Stimulated activated CD8-positive, alpha-beta memory T cell treated with anti-CD3 and anti-CD28 coated beads, Interleukin-15, amount 100 ng/mL, for 24 hours (primary cell): ENCODE results near the gene ZNHIT3.

Source experiments
- DNase-seq: peaks from one replicate; pipeline ENCODE4 v3.0.0-alpha.2; 2020; ENCODE audit warnings: low read depth

Gene ZNHIT3

DNA sequence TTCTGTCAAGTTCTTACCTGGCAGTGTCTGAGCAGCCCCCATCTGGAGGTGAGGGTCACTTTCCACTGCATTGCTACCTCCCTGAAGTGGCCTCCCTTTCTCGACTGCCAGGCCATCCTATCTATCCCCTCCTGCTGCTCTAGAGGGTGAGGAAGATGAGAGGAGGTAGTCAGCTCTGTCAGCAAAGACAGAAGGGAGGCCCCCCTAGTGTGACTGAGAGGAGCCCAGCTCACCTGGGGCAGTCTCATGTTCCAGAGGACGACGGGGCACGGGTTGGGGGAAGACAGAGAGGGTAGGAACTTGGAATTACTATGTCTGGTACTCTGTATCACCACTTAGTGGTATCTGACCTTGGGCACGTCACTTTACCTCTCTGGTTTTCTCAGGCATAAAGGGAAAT is 26.2 kb downstream of the ZNHIT3 start:
- DNase-seq, result no peak

DNA sequence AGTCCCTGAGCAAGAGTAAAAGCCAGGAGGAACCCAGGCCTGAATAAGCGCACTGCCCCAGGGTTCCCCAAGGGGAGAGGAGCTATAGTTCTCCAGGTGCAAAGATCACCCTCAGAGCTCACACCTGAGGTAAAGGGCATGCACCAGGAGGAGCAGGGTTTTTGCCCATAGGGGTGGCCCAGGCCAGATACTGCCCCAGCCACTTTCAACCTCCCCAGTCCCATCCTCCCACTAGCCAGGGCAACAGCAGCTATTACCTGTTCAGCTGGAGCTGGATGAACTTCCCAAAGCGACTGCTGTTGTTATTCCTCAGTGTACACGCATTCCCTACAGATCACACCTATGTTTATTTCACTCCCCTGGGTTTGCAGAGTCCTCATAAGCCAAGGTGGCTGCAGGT is 28.4 kb downstream of the ZNHIT3 start:
- DNase-seq, result no peak

DNA sequence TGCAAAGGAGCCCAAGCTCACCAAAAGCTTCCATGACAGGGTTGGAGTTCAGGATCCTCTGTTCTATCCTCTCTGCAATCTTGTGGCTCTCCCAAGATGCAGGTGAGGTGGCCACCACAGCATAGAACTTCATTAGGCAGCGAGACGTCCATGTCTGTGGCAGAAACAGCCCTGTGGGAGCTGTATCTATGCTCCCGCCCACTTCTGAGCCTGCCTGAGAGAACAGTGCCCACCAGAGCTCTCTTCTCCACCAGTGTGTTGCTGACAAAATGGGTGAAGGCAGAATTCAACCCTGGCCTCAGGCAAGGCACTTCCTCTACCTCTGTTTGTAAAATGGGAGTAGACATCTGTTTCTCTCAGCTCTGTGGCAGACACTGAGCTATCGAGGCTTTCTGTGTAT is 29.4 kb downstream of the ZNHIT3 start:
- DNase-seq, result no peak

DNA sequence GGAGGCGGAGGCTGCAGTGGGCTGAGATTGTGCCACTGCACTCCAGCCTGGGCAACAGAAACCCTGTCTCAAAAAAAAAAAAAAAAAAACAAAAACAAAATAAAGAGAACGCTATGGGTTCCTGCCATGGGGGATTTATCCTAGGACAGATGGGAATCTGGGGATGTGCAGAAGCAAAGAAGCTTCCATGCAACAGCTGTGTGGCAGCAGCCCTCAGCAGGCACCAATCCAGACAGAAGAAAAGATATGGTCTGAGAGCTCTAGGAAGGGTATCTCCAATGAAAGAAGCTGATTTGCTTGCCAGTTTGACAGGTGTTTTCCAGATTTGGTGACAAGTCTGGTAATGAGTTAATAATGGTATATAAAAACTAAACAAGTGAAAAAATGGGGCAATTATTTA is 36.6 kb downstream of the ZNHIT3 start:
- no peak for DNase-seq

DNA sequence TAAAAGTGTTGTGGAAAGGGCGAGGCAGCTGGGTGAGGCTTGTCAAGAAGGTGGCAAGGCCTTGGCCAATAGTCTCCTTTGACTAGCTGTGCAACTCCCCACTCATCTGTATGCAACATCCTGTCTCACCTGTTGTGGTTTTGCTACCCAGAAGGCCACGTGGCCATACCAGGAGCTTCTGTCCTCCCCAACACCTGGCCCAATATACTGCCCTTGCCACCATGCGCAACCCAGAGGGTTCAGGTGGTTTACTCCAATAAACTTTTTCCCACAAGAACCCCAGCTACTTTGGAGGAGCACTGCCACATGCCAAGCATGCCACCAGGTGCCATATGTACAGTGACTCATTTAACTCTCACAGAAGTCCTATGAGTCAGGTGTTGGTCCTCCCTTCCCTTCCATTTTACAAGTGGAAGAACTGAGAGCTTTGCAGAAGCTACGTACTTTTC is 38.0 kb downstream of the ZNHIT3 start:
- DNase-seq, result no peak

- no peak for DNase-seq
These were observed 38.6 kb downstream of the ZNHIT3 start for GRCh38 chr17:36525113-36525512.

- no peak for DNase-seq
These were observed 39.4 kb downstream of the ZNHIT3 start for GRCh38 chr17:36525888-36526287.

GRCh38 chr17:36527621-36528250 is 41.3 kb downstream of the ZNHIT3 start:
- DNase-seq, result no peak

GRCh38 chr17:36529121-36529520 is 42.6 kb downstream of the ZNHIT3 start:
- no peak for DNase-seq

- DNase-seq, result no peak
These were observed 46.0 kb downstream of the ZNHIT3 start for GRCh38 chr17:36532435-36532975.

DNA sequence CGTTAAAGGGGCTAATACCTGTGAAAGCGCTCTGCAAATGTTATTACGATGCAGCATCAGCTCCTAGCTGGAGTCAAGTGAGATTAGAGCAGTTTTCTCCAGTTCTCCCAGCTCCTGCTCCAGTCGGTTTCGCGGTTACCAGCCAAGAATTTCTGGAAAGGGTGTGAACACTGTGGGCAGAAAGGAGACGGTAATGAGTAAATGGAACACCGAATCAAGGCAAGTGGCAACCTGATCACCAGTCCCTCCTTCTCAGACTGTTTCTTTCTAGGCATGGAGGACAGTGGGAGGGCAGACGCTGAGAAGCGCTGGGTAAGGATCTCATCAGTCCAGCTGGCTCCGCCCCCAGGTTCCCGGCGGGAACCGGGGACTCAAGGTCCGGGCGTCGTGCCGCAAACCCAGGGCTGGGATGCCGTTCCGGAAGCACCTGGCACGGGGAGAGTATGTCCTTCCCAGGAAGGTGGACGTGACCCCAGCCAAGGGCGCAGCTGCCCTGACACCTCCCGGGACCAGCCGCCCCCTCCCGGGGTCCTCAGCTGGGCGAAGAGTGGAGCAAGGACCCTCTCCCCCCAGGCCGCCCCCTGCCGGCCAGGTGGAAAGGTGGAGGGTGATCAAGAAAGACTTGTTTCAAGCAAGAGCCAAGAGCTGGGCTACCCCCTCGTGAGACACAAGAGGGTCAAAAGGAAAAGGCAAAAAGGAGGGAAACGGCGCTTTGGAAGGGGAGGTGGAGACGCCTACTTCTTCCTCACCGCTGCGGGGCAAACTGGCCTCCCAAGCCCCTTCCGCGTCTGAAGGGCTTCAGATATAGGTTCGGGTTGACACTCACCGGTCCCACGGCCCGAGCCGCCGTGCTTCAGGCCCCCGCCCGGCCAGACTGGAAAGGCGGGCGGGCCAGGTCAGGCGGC is 47.7 kb downstream of the ZNHIT3 start:
- peak; percentile 19 for DNase-seq

DNA sequence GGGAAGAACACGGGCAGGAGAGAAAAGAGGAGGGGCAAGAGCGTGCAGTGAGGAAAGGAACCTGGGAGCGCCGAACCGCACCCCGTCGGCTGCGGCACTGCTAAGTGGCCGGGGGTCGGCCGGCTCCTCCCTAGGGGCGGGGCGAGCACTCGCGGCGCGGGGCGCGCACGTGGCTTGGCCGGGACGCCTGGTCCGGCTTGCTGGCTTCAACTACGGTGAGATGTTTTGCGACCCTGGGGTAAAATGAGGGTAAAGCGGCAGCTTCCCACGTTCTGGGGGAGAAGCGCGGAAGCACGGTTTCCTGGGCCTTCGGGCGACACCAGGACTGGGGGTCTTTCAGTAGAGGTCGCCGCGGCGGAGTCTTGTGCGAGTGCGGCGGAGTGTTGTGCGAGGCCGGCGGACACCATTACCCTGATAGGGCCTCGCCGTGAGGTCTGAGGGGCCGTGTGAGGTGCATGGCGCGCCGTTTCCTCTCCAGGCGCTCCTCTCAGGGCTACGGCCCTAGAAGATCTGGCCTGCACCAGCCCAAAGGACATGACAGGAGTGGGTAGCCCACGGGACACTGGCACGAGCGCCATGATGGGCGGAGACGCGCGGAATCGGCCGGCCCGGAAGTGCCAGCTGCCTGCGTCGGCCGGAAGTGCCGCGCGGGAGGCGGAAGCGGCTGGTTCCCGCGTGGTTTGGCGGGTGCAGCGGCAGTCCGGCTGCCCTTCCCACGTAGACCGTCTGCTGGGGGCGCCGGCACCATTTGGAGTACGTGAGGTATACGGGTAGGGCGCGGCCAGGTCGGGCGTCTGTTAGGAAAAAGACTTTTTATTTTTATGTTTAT is 48.6 kb downstream of the ZNHIT3 start, which contains the start of the genes MYO19 and PIGW:
Gene MYO19, minus strand, starts transcription at position 29 of the 829 bp plus-strand sequence. CDS start 2,330 bp downstream, outside the sequence.
Gene PIGW, plus strand, starts transcription at position 148 of the 829 bp plus-strand sequence. CDS start 2,115 bp downstream, outside the sequence.
- DNase-seq, result peak; percentile 75

GRCh38 chr17:36535669-36536081 is 49.2 kb downstream of the ZNHIT3 start:
- DNase-seq, result no peak

- DNase-seq, result no peak
These were observed 54.2 kb downstream of the ZNHIT3 start for GRCh38 chr17:36540696-36541095.

DNA sequence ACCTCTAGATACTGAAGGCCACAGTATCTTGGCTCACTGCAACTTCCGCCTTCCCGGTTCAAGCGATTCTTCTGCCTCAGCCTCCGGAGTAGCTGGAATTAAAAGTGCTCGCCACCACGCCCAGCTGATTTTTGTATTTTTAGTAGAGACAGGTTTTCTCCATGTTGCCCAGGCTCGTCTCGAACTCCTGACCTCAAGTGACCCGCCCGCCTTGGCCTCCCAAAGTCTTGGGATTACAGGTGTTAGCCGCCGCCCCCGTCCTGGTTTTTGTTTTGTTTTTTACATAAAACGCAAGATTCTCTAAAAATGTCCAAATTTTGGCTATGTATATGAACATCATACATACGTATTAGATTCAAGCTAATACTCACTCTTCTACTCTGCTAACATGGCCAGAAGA is 56.3 kb downstream of the ZNHIT3 start:
- DNase-seq, result no peak

- no peak for DNase-seq
These were observed 57.5 kb downstream of the ZNHIT3 start for GRCh38 chr17:36544044-36544306.

GRCh38 chr17:36544307-36545076 is 58.0 kb downstream of the ZNHIT3 start, which contains the start of gene GGNBP2:
Gene GGNBP2, plus strand, starts transcription at chr17:36544919. Its CDS starts 806 bp downstream, at chr17:36545725.
- DNase-seq, result peak; percentile 77

- no peak for DNase-seq
These were observed 58.6 kb downstream of the ZNHIT3 start for GRCh38 chr17:36545077-36545464.
